HG02642 (cell line): ENCODE measurements around the gene ZNF394.

Experiments
- ATAC-seq: cut with Tn5 transposase; IDR thresholded peaks from one replicate; pipeline ENCODE4 v1.9.1; 2021; ENCODE audit warnings: mild to moderate bottlenecking; ENCODE audit not compliant: unreplicated experiment, poor library complexity

ZNF394 gene

GRCh38 chr7:99497766-99498545 lies 2.1 kb downstream of the ZNF394 start:
- no peak for ATAC-seq

GRCh38 chr7:99493823-99494222 lies 6.3 kb downstream of the ZNF394 start:
- no peak for ATAC-seq

- no peak for ATAC-seq
Observed at GRCh38 chr7:99490878-99491277, 9.2 kb downstream of the ZNF394 start.

- ATAC-seq = no peak
Observed at GRCh38 chr7:99489235-99489634, 10.8 kb downstream of the ZNF394 start.

- ATAC-seq = no peak
Observed at GRCh38 chr7:99485094-99485493, 15.0 kb downstream of the ZNF394 start.

GRCh38 chr7:99478464-99479440 lies 21.3 kb downstream of the ZNF394 start:
- ATAC-seq = no peak

- no peak for ATAC-seq
Observed at GRCh38 chr7:99476107-99476506, 24.0 kb downstream of the ZNF394 start.

GRCh38 chr7:99473315-99473596 lies 26.8 kb downstream of the ZNF394 start:
- no peak for ATAC-seq

GRCh38 chr7:99472561-99473314 lies 27.3 kb downstream of the ZNF394 start, which contains the start of gene ZNF789:
TSS of gene ZNF789 (plus strand) at chr7:99472890. CDS start at chr7:99476457, 3,567 bp downstream.
- ATAC-seq = peak; percentile 97

- ATAC-seq = no peak
Observed at GRCh38 chr7:99469381-99470065, 30.6 kb downstream of the ZNF394 start.

GRCh38 chr7:99468336-99468918 lies 31.7 kb downstream of the ZNF394 start:
- no peak for ATAC-seq

- peak; percentile 2 for ATAC-seq
Observed at GRCh38 chr7:99465421-99465768, 34.7 kb downstream of the ZNF394 start.

GRCh38 chr7:99461221-99461620 lies 38.9 kb downstream of the ZNF394 start:
- no peak for ATAC-seq

- ATAC-seq = no peak
Observed at GRCh38 chr7:99460651-99461050, 39.4 kb downstream of the ZNF394 start.

GRCh38 chr7:99459087-99459486 lies 41.0 kb downstream of the ZNF394 start:
- ATAC-seq = no peak

- no peak for ATAC-seq
Observed at GRCh38 chr7:99457650-99458493, 42.2 kb downstream of the ZNF394 start.

- no peak for ATAC-seq
Observed at GRCh38 chr7:99457050-99457649, 42.9 kb downstream of the ZNF394 start.

GRCh38 chr7:99456288-99456687 lies 43.8 kb downstream of the ZNF394 start:
- ATAC-seq = no peak

GRCh38 chr7:99455874-99456273 lies 44.2 kb downstream of the ZNF394 start:
- no peak for ATAC-seq
